ENCODE measurements around the gene CPXCR1.
"Not testable (repeated sequence)": the region's sequence is repeated elsewhere in the genome, so short reads cannot be mapped to it uniquely, and the experiment has no call there.

The CPXCR1 gene

GRCh38 chrX:88746925-88747324 lies at the start of gene CPXCR1:
CPXCR1 (plus strand) TSS chrX:88747225; CDS start chrX:88753415, 6,190 bp downstream.
- DNase-seq, result no peak

DNA sequence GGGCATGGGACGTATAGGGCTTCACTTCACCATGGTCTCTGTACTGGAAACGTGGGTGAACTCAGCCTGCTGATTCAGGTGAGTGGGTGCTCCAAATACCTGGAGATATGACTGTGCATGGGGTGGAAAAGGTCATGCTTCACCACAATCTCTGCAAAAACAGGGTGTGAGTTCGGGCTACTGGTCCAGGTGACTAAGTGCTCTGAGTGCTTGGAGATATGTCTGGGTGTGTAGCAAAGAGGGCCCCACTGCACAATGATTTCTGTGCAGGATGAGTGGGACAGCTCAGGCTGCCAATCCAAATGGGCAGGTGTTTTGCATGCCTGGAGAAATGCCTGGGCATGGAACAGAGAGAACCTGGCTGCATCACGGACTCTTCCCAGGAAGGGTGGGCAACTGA lies 11.2 kb upstream of the CPXCR1 start:
- DNase-seq, result no peak

- DNase-seq, result not testable (repeated sequence)
Observed at GRCh38 chrX:88746215-88746614, 810 bp upstream of the CPXCR1 start.

DNA sequence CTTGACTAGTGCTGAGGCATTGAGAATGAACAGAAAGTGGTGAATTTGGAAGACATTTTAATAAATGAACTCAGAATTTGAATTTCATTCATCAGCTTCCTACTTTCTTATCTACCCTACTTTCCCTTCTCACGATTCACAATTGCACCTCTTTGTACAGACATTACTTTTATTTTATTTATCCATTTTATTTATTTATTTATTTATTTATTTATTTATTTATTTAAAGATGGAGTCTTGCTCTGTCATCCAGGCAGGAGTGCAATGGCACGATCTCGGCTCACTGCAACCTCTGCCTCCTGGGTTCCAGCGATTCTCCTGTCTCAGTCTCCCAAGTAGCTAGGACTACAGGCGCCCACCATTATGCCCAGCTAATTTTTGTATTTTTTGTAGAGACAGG lies 5.3 kb downstream of the CPXCR1 start:
- DNase-seq, result not testable (repeated sequence)

DNA sequence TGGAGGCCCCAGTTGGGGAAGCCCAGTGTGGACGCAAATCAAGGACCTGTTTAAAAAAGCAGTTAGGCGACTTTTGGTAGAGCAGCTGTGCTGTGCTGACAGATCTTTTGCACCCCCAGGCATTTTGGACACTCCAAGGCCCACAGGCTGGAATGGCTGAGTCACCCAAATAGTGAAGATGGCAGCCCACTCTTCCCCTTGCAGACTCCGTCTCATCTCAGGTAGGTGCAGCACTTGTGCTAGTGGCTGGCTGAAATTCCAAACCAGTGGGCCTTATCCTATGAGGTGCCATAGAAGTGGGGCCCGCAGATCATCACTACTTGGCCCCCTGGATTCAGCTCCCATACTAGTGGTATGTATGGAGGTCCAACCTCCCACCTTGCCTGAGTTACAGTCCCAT lies 42.8 kb downstream of the CPXCR1 start:
- no peak for DNase-seq
